NCI-H446 treated with DMSO at 0.1 percent for 48 hours (cell line): ENCODE measurements around the gene RIBC2.
"Not testable (repeated sequence)": the region's sequence is repeated elsewhere in the genome, so short reads cannot be mapped to it uniquely, and the experiment has no call there.

Experiments used
- DNase-seq: peaks from one replicate; lab custom pipeline; 2025; lab: John Stamatoyannopoulos, UW

RIBC2 gene

GRCh38 chr22:45425101-45425500, 11.6 kb downstream of the RIBC2 start:
- no peak for DNase-seq

GRCh38 chr22:45425531-45426265, 12.2 kb downstream of the RIBC2 start:
- DNase-seq: no peak

GRCh38 chr22:45426387-45426786, 12.9 kb downstream of the RIBC2 start:
- no peak for DNase-seq

DNA sequence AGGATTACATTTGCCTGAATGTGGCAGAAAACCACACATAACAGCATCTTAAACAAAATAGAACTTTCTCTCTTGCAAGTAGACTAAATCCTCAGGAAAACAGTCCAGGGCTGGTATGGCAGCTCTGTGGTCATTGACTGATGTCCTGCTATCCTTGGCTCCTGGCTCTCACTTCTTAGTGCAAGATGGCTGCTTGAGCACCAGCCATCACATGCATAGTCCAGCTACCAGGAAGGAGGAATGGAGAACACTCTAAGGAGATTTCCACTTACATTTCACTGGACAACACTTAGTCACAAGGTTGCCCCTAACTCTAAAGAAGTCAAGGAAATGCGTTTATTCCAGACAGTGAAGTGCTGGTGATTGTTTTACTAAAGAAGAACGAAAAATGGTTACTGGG, 13.6 kb downstream of the RIBC2 start:
- DNase-seq: no peak

- DNase-seq: no peak
Observed at GRCh38 chr22:45428391-45429385, 15.2 kb downstream of the RIBC2 start.

GRCh38 chr22:45429424-45429823, 15.9 kb downstream of the RIBC2 start:
- DNase-seq: no peak

- no peak for DNase-seq
Observed at GRCh38 chr22:45429981-45430775, 16.7 kb downstream of the RIBC2 start.

GRCh38 chr22:45430871-45431270, 17.4 kb downstream of the RIBC2 start:
- DNase-seq: no peak

- no peak for DNase-seq
Observed at GRCh38 chr22:45434981-45435380, 21.5 kb downstream of the RIBC2 start.

DNA sequence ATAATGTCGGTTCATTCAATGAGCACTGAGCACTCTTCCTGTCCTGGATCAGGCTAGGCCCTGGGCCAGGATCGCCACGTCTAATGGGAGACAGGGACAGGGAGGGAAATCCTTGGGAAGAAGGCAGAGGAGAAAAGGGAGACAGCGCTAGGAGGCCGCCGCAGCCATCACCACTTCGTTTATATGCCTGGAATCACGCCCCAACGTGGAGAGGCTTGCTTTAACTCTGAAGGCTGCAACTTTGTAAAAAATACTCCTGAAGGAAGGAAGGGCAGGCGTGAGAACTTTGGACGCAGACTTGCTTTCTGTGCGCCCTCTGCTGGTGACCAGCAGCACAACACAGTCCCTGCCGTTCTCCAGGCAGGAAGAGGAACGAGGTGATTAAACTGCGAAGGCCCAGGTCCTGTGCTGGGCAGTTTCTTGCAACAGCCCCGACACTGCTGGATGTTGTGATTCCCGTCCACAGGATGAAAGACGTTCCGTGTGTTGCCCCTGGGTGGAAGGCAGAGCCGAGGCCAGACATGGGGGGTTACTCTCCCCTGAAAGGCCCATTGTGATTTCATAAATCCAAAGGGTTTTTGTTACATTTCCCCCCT, 22.1 kb downstream of the RIBC2 start:
- peak; percentile 59 for DNase-seq

GRCh38 chr22:45436871-45437517, 23.5 kb downstream of the RIBC2 start:
- DNase-seq: not testable (repeated sequence)

GRCh38 chr22:45438336-45438735, 24.8 kb downstream of the RIBC2 start:
- no peak for DNase-seq

DNA sequence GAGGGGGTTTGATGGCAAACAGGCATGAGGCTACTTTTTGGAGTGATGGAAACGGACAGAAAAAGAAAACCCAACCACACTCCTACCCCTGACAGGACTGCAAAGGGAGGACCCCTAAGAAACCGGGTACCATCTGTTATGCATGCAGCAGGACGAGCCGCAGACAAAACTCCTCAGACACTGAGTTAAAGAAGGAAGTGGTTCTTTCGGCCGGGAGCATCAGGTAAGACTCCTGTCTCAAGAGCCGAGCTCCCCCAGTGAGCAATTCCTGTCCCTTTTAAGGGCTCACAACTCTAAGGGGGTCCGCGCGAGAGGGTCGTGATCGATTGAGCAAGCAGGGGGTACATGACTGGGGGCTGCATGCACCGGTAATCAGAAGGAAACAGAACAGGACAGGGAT, 27.2 kb downstream of the RIBC2 start:
- not testable (repeated sequence) for DNase-seq

DNA sequence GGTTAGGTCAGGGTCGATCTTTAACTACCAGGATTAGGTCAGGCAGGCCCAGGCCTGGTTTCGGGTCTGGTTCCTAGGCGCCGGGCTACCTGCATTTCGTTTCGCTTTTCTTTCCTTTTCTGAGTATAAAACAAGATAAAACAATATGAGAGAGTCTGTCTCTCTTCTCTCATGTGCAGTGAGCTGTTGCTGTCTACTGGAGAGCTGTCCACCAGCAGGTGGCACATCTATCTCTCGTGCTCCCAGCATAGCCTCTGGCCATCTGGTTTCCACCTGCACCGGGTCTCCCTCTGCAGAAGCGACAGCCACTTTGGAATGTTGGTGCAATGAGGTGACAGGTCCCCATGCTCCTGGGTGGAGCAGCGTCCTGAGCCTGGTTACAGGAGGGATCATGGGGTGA, 27.6 kb downstream of the RIBC2 start:
- no peak for DNase-seq

DNA sequence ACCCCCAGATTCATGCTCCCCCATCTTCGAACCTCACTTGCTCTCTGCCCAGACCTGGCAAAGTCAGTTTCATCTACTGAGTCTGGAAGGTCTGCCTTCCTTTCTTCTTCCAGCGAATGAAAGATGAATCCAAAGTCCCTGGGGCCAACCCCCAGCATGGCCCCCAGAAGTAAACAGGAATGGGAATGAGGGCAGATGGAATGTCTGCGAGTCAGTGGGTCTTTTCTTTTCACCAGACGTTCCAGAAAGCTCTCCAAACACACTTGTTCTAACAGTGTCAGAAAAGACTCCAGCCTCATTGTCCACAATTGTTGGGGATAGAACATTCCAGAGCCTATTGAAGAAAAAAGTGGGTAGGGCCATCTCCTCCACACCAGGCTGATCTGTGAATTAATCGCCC, 28.6 kb downstream of the RIBC2 start:
- no peak for DNase-seq

DNA sequence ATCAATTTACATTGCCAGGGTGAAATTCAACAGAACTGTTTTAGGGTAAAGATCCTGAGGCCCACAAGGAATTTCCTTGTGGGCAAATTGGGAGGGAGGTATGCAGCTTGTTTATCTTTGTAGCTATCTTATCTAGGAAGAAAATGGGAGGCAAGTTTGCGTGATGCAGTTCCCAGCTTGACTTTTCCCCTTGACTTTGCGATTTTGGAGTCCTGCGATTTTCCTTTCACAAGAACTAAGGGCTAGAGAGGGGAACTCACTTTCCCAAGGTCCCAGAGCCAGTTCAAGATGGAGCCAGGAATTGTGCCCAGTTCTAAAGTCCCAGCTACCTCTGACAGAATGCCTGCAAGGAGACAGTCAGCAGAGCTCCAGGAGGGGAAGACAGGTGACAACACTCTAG, 30.7 kb downstream of the RIBC2 start:
- DNase-seq: no peak

GRCh38 chr22:45445031-45445710, 31.7 kb downstream of the RIBC2 start:
- DNase-seq: no peak

DNA sequence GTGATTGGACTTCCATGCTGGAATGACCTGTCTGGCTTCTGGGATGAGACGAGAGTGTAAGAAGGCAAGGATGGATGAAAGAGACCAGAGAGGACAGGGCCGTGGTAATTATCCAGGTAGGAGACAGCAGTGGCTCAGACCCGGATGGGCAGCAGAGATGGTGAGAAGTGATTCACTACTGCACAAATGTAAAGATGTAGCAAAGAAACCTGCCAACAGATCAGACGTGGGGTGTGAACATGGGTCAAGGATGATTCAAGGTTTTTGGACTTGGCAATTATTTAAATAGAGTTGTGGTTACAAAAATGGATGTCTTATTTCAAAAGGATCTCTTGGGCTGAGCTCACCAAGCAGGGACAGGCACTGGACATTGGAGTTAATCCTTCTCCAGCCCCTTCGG, 32.7 kb downstream of the RIBC2 start:
- no peak for DNase-seq

DNA sequence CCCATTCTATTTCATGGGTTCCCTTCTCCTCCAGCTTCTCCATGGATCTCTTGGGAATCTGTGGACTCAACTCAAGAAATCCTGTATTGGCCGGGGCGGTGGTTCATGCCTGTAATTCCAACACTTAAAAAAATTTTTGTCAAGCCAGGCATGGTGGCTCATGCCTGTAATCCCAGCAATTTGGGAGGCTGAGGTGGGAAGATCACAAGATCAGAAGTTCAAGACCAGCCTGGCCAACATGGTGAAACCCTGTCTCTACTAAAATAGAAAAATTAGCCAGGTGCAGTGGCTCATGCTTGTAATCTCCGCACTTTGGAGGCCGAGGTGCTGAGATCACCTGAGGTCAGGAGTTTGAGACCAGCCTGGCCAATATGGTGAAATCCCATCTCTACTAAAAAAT, 34.1 kb downstream of the RIBC2 start:
- DNase-seq: not testable (repeated sequence)

GRCh38 chr22:45448431-45448830, 34.9 kb downstream of the RIBC2 start:
- DNase-seq: no peak

- DNase-seq: not testable (repeated sequence)
Observed at GRCh38 chr22:45449442-45449841, 35.9 kb downstream of the RIBC2 start.
